Trophoblast cell (in vitro differentiated cells and primary cell): ENCODE measurements around the gene HTT.

Experiments used
- DNase-seq, 2 donors: peaks; one replicate each; pipeline ENCODE4 v3.0.0-alpha.2; 2016
- H2AFZ ChIP-seq: 2 replicates; pipeline ENCODE4 v1.6.1; 2013; ENCODE audit warnings: low read length, moderate library complexity, mild to moderate bottlenecking; ENCODE audit not compliant: insufficient read depth, poor library complexity
- H2AK5ac ChIP-seq: 2 replicates; pipeline ENCODE4 v1.6.1; 2013; ENCODE audit warnings: mild to moderate bottlenecking, low read length
- H2BK120ac ChIP-seq: 2 replicates; pipeline ENCODE4 v1.6.1; 2013; ENCODE audit warnings: low read length, mild to moderate bottlenecking, moderate library complexity; ENCODE audit not compliant: insufficient read depth, poor library complexity
- H2BK12ac ChIP-seq: 2 replicates; pipeline ENCODE4 v1.6.1; 2013; ENCODE audit warnings: mild to moderate bottlenecking, low read length, moderate library complexity
- H2BK5ac ChIP-seq: 2 replicates; pipeline ENCODE4 v1.6.1; 2013; ENCODE audit warnings: low read length, low read depth, moderate library complexity, mild to moderate bottlenecking; ENCODE audit not compliant: poor library complexity
- H3K14ac ChIP-seq: 2 replicates; pipeline ENCODE4 v1.6.1; 2013; ENCODE audit warnings: mild to moderate bottlenecking, low read length
- H3K18ac ChIP-seq: 2 replicates; pipeline ENCODE4 v1.6.1; 2013; ENCODE audit warnings: mild to moderate bottlenecking, low read length
- H3K23ac ChIP-seq: 2 replicates; pipeline ENCODE4 v1.6.1; 2013; ENCODE audit warnings: low read length
- H3K27ac ChIP-seq: 2 replicates; pipeline ENCODE4 v1.5.1; 2013; ENCODE audit warnings: low read depth, mild to moderate bottlenecking, inconsistent platforms, low read length, moderate library complexity
- H3K27me3 ChIP-seq: 2 replicates; pipeline ENCODE4 v1.6.1; 2013; ENCODE audit warnings: inconsistent platforms, mild to moderate bottlenecking, low read length, moderate library complexity; ENCODE audit not compliant: insufficient read depth
- H3K36me3 ChIP-seq, 2 experiments: 1 replicate in 1 of 2; 2 replicates in 1 of 2; pipeline ENCODE4 v1.6.1; 2013; ENCODE audit warnings: low read length in 2 of 2, mild to moderate bottlenecking in 2 of 2, moderate library complexity in 1 of 2; ENCODE audit not compliant: insufficient read depth in 2 of 2, control insufficient read depth in 1 of 2
- H3K4ac ChIP-seq: 2 replicates; pipeline ENCODE4 v1.6.1; 2013; ENCODE audit warnings: low read depth, mild to moderate bottlenecking, low read length, moderate library complexity
- H3K4me1 ChIP-seq, 2 experiments: 1 replicate in 1 of 2; 2 replicates in 1 of 2; pipeline ENCODE4 v1.6.1; 2013; ENCODE audit warnings: low read length in 2 of 2, mild to moderate bottlenecking in 2 of 2, moderate library complexity in 1 of 2; ENCODE audit not compliant: insufficient read depth in 2 of 2, control insufficient read depth in 1 of 2
- H3K4me2 ChIP-seq: 2 replicates; pipeline ENCODE4 v1.6.1; 2013; ENCODE audit warnings: inconsistent platforms, mild to moderate bottlenecking, low read length, moderate library complexity
- H3K4me3 ChIP-seq: 2 replicates; pipeline ENCODE4 v1.5.1; 2013; ENCODE audit warnings: mild to moderate bottlenecking, low read depth, low read length, inconsistent platforms
- H3K79me1 ChIP-seq: one replicate; pipeline ENCODE4 v1.6.1; 2013; ENCODE audit warnings: low read length
- H3K79me2 ChIP-seq: 2 replicates; pipeline ENCODE4 v1.6.1; 2013; ENCODE audit warnings: low read length, mild to moderate bottlenecking; ENCODE audit not compliant: control insufficient read depth, insufficient read depth, poor library complexity
- H3K9ac ChIP-seq: 2 replicates; pipeline ENCODE4 v1.6.1; 2013; ENCODE audit warnings: mild to moderate bottlenecking, low read length
- H3K9me3 ChIP-seq: 2 replicates; pipeline ENCODE4 v1.6.1; 2013; ENCODE audit warnings: low read depth, mild to moderate bottlenecking, control low read depth, inconsistent platforms, low read length; ENCODE audit not compliant: insufficient read depth
- H4K12ac ChIP-seq: 2 replicates; pipeline ENCODE4 v1.6.1; 2013; ENCODE audit warnings: low read depth, mild to moderate bottlenecking, low read length, moderate library complexity
- H4K8ac ChIP-seq: 2 replicates; pipeline ENCODE4 v1.6.1; 2013; ENCODE audit warnings: low read depth, mild to moderate bottlenecking, low read length, moderate library complexity
- H4K91ac ChIP-seq: one replicate; pipeline ENCODE4 v1.6.1; 2013; ENCODE audit warnings: low read depth, mild to moderate bottlenecking, low read length, moderate library complexity
- WGBS: extraction: QIAGEN DNeasy Blood & Tissue Kit; methylation state at CpG from one replicate; pipeline ENCODE4 v1.1.7; 2013; ENCODE audit warnings: missing lambda C conversion rate; ENCODE audit not compliant: insufficient read length, insufficient coverage; ENCODE audit errors: extremely low coverage; 5-methylcytosine and 5-hydroxymethylcytosine counted together

The HTT gene

DNA sequence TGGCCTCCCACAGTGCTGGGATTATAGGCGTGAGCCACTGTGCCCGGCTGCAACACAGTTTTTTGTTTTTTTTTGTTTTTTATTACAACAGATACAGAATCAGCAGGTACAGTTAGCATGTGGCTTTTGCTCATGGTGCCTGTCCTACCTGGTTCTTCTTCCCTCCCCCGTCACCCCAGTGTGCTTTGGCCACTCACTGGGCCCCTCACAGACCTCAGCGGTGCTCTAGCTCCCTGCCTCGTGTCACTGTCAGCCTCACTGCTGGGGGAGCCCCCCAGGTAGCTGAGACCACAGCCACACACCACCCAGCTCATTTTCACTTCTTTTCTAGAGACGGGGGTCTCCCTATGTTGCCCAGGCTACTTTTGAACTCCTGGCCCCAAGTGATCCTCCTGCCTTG lies 38.8 kb upstream of the HTT start:
- Histone ChIP-seq H4K8ac (no peak overlapping the region), H3K4ac (no peak overlapping the region), H4K12ac (no peak overlapping the region), H2AK5ac (no peak overlapping the region), H4K91ac (no peak overlapping the region), H3K79me2 (no peaks in the 10 kb centered on the region), H3K4me2 (no peak overlapping the region), H3K14ac (no peak overlapping the region), H3K27ac (no peak overlapping the region), H2BK12ac (no peak overlapping the region), H2BK5ac (no peak overlapping the region), H3K27me3 (no peaks in the 10 kb centered on the region), H3K9me3 (peaks cover 2% of the 10 kb centered on the region), H2AFZ (no peak overlapping the region), H2BK120ac (no peak overlapping the region), H3K79me1 (no peaks in the 10 kb centered on the region), H3K23ac (no peak overlapping the region), H3K4me1 (no peaks in the 10 kb centered on the region), H3K4me3 (no peak overlapping the region), H3K36me3 (no peaks in the 10 kb centered on the region), H3K18ac (no peak overlapping the region), H3K9ac (no peak overlapping the region)
- DNase-seq = no peak
- WGBS = no CpG with 5 or more reads among the region's 6 CpGs

DNA sequence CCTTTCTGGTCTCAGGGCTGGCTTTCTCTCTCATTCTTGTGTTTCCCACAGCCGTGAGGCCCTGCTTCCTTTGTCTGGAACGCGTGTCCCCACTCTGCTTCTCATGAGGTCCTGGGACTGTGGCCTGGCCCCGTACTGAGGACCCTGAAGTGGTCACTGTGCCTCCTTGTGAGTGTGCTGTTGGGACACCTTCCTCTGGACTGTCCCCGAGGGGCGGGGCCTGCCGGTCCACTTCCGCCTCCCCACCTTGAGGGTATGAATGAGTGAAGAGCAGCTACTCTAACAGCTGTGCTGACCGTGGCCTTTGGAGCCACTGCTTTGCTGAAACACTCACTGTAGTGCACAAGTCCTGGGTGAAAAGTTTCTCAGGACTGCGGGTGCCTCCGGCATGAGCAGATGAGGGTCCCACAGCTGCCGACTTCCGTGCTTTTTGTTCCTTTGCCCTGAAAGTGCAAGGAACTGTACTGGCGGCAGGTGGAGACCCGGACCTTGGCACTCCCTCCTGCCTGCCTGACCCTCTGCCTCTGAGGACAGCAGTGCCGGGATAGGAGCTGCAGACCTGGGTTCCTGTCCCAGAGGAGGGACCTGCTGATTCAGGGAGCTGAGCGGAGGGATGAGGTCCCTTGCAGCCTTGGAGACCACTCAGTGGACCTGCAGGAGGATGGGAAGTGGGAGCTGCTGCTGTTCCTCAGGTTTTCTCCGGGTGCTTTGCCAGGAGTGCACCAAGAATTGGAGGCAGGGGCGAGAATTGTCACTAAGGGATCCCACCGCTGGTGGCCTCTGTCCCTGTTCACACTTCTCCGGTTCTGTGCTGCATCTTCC lies 38.1 kb upstream of the HTT start:
- H2BK5ac ChIP-seq = no peak overlapping the region
- H3K4me2 ChIP-seq = no peak overlapping the region
- no peak overlapping the region for H3K4me3 ChIP-seq
- no peak overlapping the region for H3K27ac ChIP-seq
- peak; percentile 88 to 93 for DNase-seq
- H2AK5ac ChIP-seq = no peak overlapping the region
- no peak overlapping the region for H2AFZ ChIP-seq
- no CpG with 5 or more reads among the region's 21 CpGs for WGBS
- H4K91ac ChIP-seq = no peak overlapping the region
- H3K18ac ChIP-seq = no peak overlapping the region
- H3K4ac ChIP-seq = no peak overlapping the region
- H3K79me2 ChIP-seq = no peaks in the 10 kb centered on the region
- H2BK12ac ChIP-seq = no peak overlapping the region
- H3K14ac ChIP-seq = no peak overlapping the region
- no peak overlapping the region for H4K12ac ChIP-seq
- H4K8ac ChIP-seq = no peak overlapping the region
- no peaks in the 10 kb centered on the region for H3K27me3 ChIP-seq
- no peak overlapping the region for H2BK120ac ChIP-seq
- peaks cover 2% of the 10 kb centered on the region for H3K9me3 ChIP-seq
- no peak overlapping the region for H3K23ac ChIP-seq
- H3K79me1 ChIP-seq = no peaks in the 10 kb centered on the region
- no peaks in the 10 kb centered on the region for H3K4me1 ChIP-seq
- no peaks in the 10 kb centered on the region for H3K36me3 ChIP-seq
- H3K9ac ChIP-seq = no peak overlapping the region

DNA sequence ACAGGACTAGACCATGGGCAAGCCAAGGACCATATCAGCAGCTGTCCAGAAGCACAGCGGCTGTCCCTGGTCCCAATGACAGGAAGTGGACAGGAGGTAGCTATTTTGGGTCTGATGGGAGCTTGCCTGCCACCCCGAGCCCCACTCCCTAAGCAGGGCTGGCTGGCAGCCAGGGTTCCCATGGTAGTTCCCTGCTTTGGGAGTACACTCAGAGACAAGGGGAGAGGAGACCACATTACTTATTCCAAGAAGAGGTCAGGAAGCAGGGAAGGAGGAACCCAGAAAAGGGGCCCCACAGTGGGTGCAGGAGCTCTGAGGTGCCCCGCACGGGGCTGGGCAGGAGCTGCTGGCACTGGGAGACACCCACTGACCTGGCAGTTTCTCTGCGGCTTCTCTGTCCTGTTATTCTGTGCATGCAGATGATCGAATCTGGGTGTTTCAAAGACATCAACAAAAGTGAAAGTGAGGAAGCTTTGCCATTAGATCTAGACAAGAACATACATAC lies 36.5 kb upstream of the HTT start:
- Histone ChIP-seq H3K27ac (no peak overlapping the region), H3K23ac (no peak overlapping the region), H3K9ac (no peak overlapping the region), H2BK12ac (no peak overlapping the region), H4K8ac (no peak overlapping the region), H3K4me2 (no peak overlapping the region), H4K12ac (no peak overlapping the region), H3K14ac (no peak overlapping the region), H3K27me3 (no peaks in the 10 kb centered on the region), H2BK5ac (no peak overlapping the region), H3K79me1 (no peaks in the 10 kb centered on the region), H3K18ac (no peak overlapping the region), H3K4me1 (peaks cover 5% of the 10 kb centered on the region in 2 experiments), H2BK120ac (no peak overlapping the region), H3K4ac (no peak overlapping the region), H4K91ac (no peak overlapping the region), H2AK5ac (no peak overlapping the region), H3K79me2 (no peaks in the 10 kb centered on the region), H3K4me3 (no peak overlapping the region), H3K36me3 (no peaks in the 10 kb centered on the region), H2AFZ (no peak overlapping the region), H3K9me3 (peaks cover 2% of the 10 kb centered on the region)
- no peak for DNase-seq
- no CpG with 5 or more reads among the region's 6 CpGs for WGBS

DNA sequence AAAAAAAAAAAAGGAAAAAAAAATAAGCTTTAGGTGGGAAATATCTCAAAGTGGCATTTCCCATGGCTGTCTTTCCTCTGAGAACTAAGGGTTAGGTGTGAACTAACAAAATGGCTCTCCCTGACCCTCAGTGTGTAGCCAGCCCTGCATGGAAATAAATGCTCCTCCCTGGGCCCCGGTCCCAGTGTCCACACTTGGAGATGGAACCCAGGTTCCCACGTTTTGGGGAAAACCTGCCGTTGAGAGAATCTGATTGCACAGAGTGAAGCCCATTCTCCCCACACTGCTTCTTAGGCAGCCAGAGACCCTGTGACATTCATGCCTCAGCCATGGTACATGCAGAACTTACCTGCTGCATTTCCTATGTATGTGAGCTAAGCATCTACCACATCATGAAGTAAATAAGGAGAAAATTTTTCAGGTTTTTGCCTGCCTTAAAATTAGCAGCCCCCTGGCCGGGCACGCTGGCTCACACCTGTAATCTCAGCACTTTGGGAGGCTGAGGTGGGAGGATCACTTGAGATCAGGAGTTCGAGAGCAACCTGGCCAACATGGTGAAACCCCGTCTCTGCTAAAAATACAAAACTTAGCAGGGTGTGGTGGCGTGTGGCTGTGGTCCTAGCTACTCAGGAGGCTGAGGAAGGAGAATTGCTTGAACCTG lies 34.6 kb upstream of the HTT start:
- Histone ChIP-seq H4K91ac (no peak overlapping the region), H2BK120ac (no peak overlapping the region), H2AK5ac (no peak overlapping the region), H4K8ac (no peak overlapping the region), H3K27ac (no peak overlapping the region), H3K4me3 (no peak overlapping the region), H2BK12ac (no peak overlapping the region), H3K79me2 (no peaks in the 10 kb centered on the region), H2BK5ac (no peak overlapping the region), H3K27me3 (no peaks in the 10 kb centered on the region), H3K4me2 (no peak overlapping the region), H3K4me1 (peaks cover 7 to 8% of the 10 kb centered on the region in 2 experiments), H3K18ac (no peak overlapping the region), H3K14ac (no peak overlapping the region), H4K12ac (no peak overlapping the region), H3K9me3 (peaks cover 2% of the 10 kb centered on the region), H3K9ac (no peak overlapping the region), H3K79me1 (no peaks in the 10 kb centered on the region), H3K36me3 (no peaks in the 10 kb centered on the region), H3K23ac (no peak overlapping the region), H3K4ac (no peak overlapping the region), H2AFZ (no peak overlapping the region)
- whole genome bisulfite sequencing = no CpG with 5 or more reads among the region's 8 CpGs
- DNase-seq = no peak
